ENCODE measurements around the gene CTAG2. TPM values are rescaled to one million over a fixed set of nuclear protein-coding genes. Genes with fewer than 3 reads are reported as not detected.
A peak's percentile ranks its signal among the peaks of the same experiment; 100 is the strongest.
"Not testable (repeated sequence)": the region's sequence is repeated elsewhere in the genome, so short reads cannot be mapped to it uniquely, and the experiment has no call there.

Gene CTAG2
- total and polyA plus RNA-seq, 8 donors = not detected

DNA sequence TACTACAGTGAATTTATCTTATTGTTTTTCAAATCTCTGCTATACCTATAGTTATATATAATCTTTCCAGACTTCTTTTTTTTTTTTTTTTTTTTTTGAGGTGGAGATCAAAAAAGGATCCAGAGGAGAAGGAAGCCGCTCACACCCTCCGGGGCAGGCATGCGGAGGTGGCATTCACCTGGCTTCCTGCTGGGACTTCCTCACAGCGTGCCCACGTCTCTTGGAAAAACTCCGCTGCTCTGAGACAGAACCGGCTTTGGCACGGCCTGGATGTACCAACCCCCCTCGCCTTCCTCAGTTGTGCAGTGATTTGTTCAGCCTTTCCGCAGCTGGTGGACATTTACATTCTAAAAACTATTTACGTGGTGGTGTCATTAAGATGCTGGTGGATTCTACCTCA lies 45.4 kb downstream of the CTAG2 start:
- DNase-seq = not testable (repeated sequence)

DNA sequence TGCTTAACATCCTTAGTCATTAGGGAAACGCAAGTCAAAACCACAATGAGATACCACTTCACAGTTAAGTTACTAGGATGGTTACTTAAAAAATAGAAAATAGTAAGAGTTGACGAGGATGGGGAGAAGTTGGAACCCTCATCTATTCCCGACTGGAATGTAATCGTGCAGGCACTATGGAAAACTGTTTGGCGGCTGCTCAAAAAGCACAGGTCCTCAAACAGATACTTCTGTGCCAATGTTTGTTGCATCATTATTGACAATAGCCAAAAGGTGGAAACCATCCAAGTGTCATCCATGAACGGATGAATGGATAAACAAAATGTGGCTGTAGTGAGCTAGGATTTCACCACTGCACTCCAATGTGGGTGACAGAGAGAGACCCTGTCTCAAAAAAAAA lies 46.0 kb downstream of the CTAG2 start:
- Histone ChIP-seq H3K27ac (no peak overlapping the region), H3K4me3 (no peak overlapping the region), H3K4me1 (no peaks in the 10 kb centered on the region), H3K9me3 (no peaks in the 10 kb centered on the region), H3K27me3 (no peaks in the 10 kb centered on the region), H3K36me3 (no peaks in the 10 kb centered on the region)
- TF ChIP-seq, protein P1, sequence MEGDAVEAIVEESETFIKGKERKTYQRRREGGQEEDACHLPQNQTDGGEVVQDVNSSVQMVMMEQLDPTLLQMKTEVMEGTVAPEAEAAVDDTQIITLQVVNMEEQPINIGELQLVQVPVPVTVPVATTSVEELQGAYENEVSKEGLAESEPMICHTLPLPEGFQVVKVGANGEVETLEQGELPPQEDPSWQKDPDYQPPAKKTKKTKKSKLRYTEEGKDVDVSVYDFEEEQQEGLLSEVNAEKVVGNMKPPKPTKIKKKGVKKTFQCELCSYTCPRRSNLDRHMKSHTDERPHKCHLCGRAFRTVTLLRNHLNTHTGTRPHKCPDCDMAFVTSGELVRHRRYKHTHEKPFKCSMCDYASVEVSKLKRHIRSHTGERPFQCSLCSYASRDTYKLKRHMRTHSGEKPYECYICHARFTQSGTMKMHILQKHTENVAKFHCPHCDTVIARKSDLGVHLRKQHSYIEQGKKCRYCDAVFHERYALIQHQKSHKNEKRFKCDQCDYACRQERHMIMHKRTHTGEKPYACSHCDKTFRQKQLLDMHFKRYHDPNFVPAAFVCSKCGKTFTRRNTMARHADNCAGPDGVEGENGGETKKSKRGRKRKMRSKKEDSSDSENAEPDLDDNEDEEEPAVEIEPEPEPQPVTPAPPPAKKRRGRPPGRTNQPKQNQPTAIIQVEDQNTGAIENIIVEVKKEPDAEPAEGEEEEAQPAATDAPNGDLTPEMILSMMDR (IDR thresholded peaks at IDR 0.05) = no peak
- intact Hi-C loops (cut with DNase I) = no loop called here
- DNase-seq (no peak), ATAC-seq (no peak)

More for the DNA sequence above, 45.4 kb downstream of the CTAG2 start:
- ATAC-seq; H3K27me3 ChIP-seq; H3K4me1 ChIP-seq; H3K9me3 ChIP-seq; intact Hi-C loops (cut with DNase I); H3K4me3 ChIP-seq; H3K36me3 ChIP-seq; H3K27ac ChIP-seq: not testable (repeated sequence)

DNA sequence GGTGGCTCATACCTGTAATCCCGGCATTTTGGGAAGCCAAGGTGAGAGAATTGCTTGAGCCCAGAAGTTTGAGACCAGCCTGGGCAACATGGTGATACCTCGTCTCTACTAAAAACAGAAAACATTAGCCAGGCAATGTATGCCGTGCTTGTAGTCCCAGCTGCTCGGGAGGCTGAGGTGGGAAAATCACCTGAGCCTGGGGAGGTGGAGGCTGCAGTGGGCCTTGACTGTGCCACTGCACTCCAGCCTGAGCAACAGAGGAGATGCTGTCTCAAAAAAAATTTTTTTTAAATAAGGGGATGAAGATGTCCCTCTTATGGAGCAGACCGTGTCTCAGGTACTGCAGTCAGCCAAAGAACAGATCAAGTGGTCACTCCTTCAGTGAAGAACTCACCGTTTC lies 47.8 kb downstream of the CTAG2 start:
- Histone ChIP-seq H3K4me1 (no peaks in the 10 kb centered on the region), H3K27me3 (no peaks in the 10 kb centered on the region), H3K27ac (no peak overlapping the region), H3K9me3 (no peaks in the 10 kb centered on the region), H3K4me3 (no peak overlapping the region), H3K36me3 (no peaks in the 10 kb centered on the region)
- no peak for ATAC-seq
- intact Hi-C loops (cut with DNase I) = no loop called here
- TF ChIP-seq, protein P1 (IDR thresholded peaks at IDR 0.05) = no peak
- no peak for DNase-seq

DNA sequence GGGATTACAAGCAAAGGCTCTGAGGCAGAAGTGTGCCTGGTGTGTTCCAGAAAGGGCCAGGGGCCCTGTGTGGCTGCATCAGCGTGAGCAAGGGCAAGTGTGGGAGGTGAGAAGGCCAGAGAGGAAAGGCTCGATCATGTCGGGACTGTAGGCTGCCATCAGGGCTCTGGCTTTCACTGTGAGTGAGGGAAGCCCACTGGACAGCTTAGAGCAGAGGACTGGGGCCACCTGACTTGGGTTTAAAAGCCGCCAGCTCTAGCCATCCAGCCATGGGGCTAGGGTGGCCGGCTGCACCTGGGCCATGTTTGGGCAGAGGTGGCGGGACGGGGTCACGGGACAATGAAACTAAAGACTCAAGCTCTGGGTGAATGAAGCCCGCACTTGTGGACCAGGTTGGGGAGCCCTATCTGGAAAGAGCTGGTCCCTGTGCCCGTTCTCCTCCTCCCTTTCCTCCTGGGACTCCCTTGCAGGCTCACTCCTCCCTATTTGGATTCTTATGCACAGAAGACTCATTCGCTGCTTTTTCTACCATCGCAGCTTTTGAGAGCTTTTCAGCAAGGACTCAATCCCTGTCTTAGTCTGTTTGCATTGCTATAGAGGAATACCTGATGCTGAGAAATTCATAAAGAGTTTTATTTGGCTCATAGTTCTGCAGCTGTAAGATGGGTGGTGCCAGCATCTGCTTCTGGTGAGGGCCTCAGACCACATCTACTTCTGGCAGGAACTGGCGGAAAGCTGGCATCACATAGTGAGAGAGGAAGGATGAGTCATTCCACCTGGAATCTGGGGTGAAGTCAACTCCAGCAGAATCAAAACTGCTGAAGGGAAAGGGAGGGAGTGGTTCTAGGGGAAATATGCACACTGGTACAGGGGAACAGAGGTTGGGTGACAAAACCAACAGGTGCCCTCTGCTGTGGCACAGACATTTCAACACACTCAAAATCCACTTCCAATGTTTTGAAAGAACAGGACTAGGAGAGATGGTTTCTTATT lies 49.6 kb downstream of the CTAG2 start:
- Histone ChIP-seq H3K4me1 (no peaks in the 10 kb centered on the region), H3K27ac (no peak overlapping the region), H3K4me3 (no peak overlapping the region), H3K36me3 (no peaks in the 10 kb centered on the region), H3K27me3 (no peaks in the 10 kb centered on the region), H3K9me3 (no peaks in the 10 kb centered on the region)
- DNase-seq (peak in 1 of 4 donors; percentile 28), ATAC-seq (peak; percentile 65)
- TF ChIP-seq, protein P1 (IDR thresholded peaks at IDR 0.05) = no peak
- intact Hi-C loops (cut with DNase I) = no loop called here

DNA sequence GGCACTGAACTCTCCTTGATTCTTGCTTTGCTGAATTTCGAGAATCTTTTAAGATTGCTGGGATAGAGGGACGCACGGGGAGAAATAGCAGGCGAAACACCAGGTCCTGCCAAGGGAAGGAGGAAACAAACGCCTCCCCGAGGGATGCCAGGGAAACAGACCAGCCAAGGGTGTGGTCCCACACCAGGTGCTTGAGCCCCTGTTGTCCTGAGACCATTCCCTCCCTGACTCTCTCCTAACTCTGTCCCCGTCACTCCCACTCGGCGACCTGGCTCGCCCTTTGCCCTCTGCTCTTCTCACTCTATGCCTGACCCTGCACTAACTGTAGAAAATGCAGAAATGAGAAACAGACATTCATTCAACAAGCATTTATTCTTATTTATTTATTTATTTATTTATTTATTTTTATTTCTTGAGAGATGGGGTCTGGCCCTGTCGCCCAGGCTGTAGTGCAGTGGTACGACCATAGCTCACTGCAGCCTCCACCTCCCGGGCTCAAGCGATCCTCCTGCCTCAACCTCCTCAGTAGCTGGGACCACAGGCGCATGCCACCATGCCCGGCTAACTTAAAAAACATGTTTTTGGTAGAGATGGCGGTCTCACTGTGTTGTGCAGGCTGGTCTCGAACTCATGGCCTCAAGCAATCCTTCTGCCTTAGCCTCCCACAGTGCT lies 50.5 kb downstream of the CTAG2 start:
- Histone ChIP-seq H3K27me3 (no peaks in the 10 kb centered on the region), H3K27ac (no peak overlapping the region), H3K4me3 (no peak overlapping the region), H3K9me3 (no peaks in the 10 kb centered on the region), H3K36me3 (no peaks in the 10 kb centered on the region), H3K4me1 (no peaks in the 10 kb centered on the region)
- TF ChIP-seq, protein P1 (IDR thresholded peaks at IDR 0.05) = no peak
- intact Hi-C loops (cut with DNase I) = no loop called here
- ATAC-seq (no peak), DNase-seq (no peak)

Measured in left lung (tissue), 10 donors.